Ishikawa (cell line): Measurements from ENCODE around the gene ZNF830.

Source experiments
- CEBPB ChIP-seq: IDR thresholded peaks from 2 replicates; pipeline ENCODE4 v1.6.1; 2012
- EGR1 ChIP-seq: IDR thresholded peaks from 2 replicates; pipeline ENCODE4 v1.6.1; 2012
- REST ChIP-seq: IDR thresholded peaks from 2 replicates; pipeline ENCODE4 v1.6.1; 2012; ENCODE audit warnings: low read depth, mild to moderate bottlenecking

- TF ChIP-seq REST (no peak), CEBPB (no peak), EGR1 (no peak)
These were observed 38.1 kb downstream of the ZNF830 start for GRCh38 chr17:34999456-34999855.
